Measurements from ENCODE around the gene TRAPPC10. TPM values are rescaled to one million over a fixed set of nuclear protein-coding genes. Genes with fewer than 3 reads are reported as not detected.

TRAPPC10 gene
- total RNA-seq, 1 experiment from 2014 or later: 31.5 TPM

DNA sequence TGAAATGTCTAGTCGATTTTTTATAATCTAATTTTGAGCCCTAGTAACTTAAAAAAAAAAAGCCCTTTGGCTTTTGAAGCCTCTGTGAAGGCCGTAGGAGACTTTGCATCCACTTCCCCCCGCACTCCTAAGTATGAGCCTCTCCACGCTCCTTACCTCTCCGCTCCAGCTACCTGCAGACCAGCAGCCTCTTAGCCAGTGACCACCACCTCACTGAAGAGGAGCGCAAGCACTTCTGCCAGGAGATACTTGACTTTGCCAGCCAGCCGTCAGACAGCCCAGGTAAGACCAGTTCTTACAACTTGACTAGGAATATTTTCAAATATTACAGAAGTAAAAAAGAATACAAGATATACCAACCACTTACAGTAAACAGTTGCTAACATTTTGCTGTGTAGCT, 67.7 kb downstream of the TRAPPC10 start:
- intact Hi-C loops (cut with micrococcal nuclease): no loop called here
- ATAC-seq: no peak
- peaks cover 34 to 38% of the 10 kb centered on the region in 2 experiments; a peak in 3 of 4 replicates for H3K36me3 ChIP-seq (ENCODE audit: control insufficient read depth in 1 of 2, insufficient read depth in 2 of 2, low read length in 2 of 2)

DNA sequence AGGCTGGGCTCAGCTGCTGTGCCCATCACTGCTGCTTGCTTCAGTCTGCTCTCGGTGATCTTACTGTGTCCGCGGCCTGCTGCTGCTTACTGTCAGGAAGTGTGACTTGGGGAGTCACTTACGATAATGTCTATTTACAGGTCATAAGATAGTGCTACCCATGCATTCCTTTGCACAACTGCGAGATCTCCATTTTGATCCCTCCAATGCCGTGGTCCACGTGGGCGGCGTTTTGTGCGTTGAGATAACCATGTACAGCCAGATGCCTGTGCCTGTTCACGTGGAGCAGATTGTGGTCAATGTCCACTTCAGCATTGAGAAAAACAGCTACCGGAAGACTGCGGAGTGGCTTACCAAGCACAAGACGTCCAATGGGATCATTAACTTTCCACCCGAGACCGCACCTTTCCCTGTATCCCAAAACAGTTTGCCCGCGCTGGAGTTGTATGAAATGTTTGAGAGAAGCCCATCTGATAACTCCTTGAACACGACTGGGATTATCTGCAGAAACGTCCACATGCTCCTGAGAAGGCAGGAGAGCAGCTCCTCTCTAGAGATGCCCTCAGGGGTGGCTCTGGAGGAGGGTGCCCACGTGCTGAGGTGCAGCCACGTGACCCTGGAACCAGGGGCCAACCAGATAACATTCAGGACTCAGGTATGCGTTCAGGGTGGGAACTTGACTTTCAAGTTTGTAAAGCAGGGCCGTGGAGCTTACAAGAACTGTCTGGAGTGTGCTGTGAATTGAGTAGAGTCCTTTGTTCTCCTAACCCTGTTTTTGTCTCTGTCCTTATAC, 70.7 kb downstream of the TRAPPC10 start:
- Histone ChIP-seq H3K4me3 (replicated peaks in 1 of 2; ENCODE audit: low read depth in 1 of 2, low read length in 2 of 2) (no peak overlapping the region), H4K20me1 (ENCODE audit: insufficient read depth) (no peaks in the 10 kb centered on the region), H3K36me3 (ENCODE audit: control insufficient read depth in 1 of 2, insufficient read depth in 2 of 2, low read length in 2 of 2) (peaks cover 31 to 34% of the 10 kb centered on the region in 2 experiments; a peak in 3 of 4 replicates), H2AFZ (ENCODE audit: low read depth, low read length, poor library complexity, severe bottlenecking) (no peak overlapping the region), H3K4me2 (ENCODE audit: low read length) (no peak overlapping the region), H3K4me1 (ENCODE audit: control insufficient read depth in 1 of 2, insufficient read depth in 2 of 2, low read length in 2 of 2) (no peaks in the 10 kb centered on the region), H3K27me3 (ENCODE audit: insufficient read depth, low read length) (no peaks in the 10 kb centered on the region), H3K9me3 (ENCODE audit: control insufficient read depth in 1 of 2, insufficient read depth in 1 of 2, low read depth in 1 of 2, low read length in 2 of 2) (no peaks in the 10 kb centered on the region), H3K79me2 (ENCODE audit: insufficient read depth, low read length) (no peaks in the 10 kb centered on the region; the same call in 1 of the 2 replicates), H3K9me2 (ENCODE audit: insufficient read depth) (no peaks in the 10 kb centered on the region), H3K27ac (ENCODE audit: low read depth, low read length) (no peak overlapping the region), H3K9ac (ENCODE audit: low read length) (no peak overlapping the region)
- ATAC-seq (no peak), DNase-seq (ENCODE audit: low read depth, low spot score) (no peak)
- CTCF ChIA-PET: no interaction called here
- no TSS peak for BruUV-seq (replicated peaks)
- RAD21 ChIA-PET (ENCODE audit: low non-redundant PET in 1 of 2, low total read pairs in 2 of 2, uncharacterized antibody in 2 of 2, unreplicated experiment in 2 of 2): no interaction called here
- intact Hi-C loops (cut with micrococcal nuclease): no loop called here
- POLR2A ChIA-PET: no interaction called here
- TF ChIP-seq JUND (IDR thresholded peaks at IDR 0.05) (no peak), YY1 (IDR thresholded peaks at IDR 0.05; ENCODE audit: extremely low read depth, insufficient replicate concordance, low read depth, low read length) (no peak), ZFX (IDR thresholded peaks at IDR 0.05) (no peak), ELF1 (IDR thresholded peaks at IDR 0.05; ENCODE audit: borderline replicate concordance, low read depth) (no peak)
- TF ChIP-seq, protein P1, sequence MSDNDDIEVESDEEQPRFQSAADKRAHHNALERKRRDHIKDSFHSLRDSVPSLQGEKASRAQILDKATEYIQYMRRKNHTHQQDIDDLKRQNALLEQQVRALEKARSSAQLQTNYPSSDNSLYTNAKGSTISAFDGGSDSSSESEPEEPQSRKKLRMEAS (IDR thresholded peaks at IDR 0.05): no peak

More for the DNA sequence above, 67.7 kb downstream of the TRAPPC10 start:
- TF ChIP-seq, protein P1 (IDR thresholded peaks at IDR 0.05): no peak
- TF ChIP-seq, protein P2, sequence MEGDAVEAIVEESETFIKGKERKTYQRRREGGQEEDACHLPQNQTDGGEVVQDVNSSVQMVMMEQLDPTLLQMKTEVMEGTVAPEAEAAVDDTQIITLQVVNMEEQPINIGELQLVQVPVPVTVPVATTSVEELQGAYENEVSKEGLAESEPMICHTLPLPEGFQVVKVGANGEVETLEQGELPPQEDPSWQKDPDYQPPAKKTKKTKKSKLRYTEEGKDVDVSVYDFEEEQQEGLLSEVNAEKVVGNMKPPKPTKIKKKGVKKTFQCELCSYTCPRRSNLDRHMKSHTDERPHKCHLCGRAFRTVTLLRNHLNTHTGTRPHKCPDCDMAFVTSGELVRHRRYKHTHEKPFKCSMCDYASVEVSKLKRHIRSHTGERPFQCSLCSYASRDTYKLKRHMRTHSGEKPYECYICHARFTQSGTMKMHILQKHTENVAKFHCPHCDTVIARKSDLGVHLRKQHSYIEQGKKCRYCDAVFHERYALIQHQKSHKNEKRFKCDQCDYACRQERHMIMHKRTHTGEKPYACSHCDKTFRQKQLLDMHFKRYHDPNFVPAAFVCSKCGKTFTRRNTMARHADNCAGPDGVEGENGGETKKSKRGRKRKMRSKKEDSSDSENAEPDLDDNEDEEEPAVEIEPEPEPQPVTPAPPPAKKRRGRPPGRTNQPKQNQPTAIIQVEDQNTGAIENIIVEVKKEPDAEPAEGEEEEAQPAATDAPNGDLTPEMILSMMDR (IDR thresholded peaks at IDR 0.05 in 2 of 3, conservative IDR thresholded peaks at IDR 0.05 in 1 of 3; ENCODE audit: borderline replicate concordance in 1 of 3, insufficient read depth in 1 of 3, low read depth in 2 of 3, low read length in 2 of 3): no peak
- no peaks in the 10 kb centered on the region for H3K9me2 ChIP-seq (ENCODE audit: insufficient read depth)
- H3K27me3 ChIP-seq (ENCODE audit: insufficient read depth, low read length): no peaks in the 10 kb centered on the region
- no TSS peak for BruUV-seq (replicated peaks)
- H3K27ac ChIP-seq (ENCODE audit: low read depth, low read length): no peak overlapping the region
- ChIA-PET POLR2A (no interaction called here), CTCF (no interaction called here), RAD21 (ENCODE audit: low non-redundant PET in 1 of 2, low total read pairs in 2 of 2, uncharacterized antibody in 2 of 2, unreplicated experiment in 2 of 2) (no interaction called here)
- no peaks in the 10 kb centered on the region for H4K20me1 ChIP-seq (ENCODE audit: insufficient read depth)
- H3K4me1 ChIP-seq (ENCODE audit: control insufficient read depth in 1 of 2, insufficient read depth in 2 of 2, low read length in 2 of 2): no peaks in the 10 kb centered on the region
- H2AFZ ChIP-seq (ENCODE audit: low read depth, low read length, poor library complexity, severe bottlenecking): no peak overlapping the region
- no peak overlapping the region for H3K4me3 ChIP-seq (replicated peaks in 1 of 2; ENCODE audit: low read depth in 1 of 2, low read length in 2 of 2)
- DNase-seq (ENCODE audit: low read depth, low spot score): no peak
- H3K9ac ChIP-seq (ENCODE audit: low read length): no peak overlapping the region
- H3K9me3 ChIP-seq (ENCODE audit: control insufficient read depth in 1 of 2, insufficient read depth in 1 of 2, low read depth in 1 of 2, low read length in 2 of 2): no peaks in the 10 kb centered on the region
- H3K4me2 ChIP-seq (ENCODE audit: low read length): no peak overlapping the region
- H3K79me2 ChIP-seq (ENCODE audit: insufficient read depth, low read length): no peaks in the 10 kb centered on the region; the same call in 1 of the 2 replicates
